ENCODE results near the gene KIF12. TPM values are rescaled to one million over a fixed set of nuclear protein-coding genes. Genes with fewer than 3 reads are reported as not detected.
A peak's percentile ranks its signal among the peaks of the same experiment; 100 is the strongest.

The KIF12 gene
- total and polyA plus RNA-seq, 2 of the 13 experiments (the other 11 are each of a cell fraction or from before 2014, with no cell fraction given), result 1.8 to 12.5 TPM

DNA sequence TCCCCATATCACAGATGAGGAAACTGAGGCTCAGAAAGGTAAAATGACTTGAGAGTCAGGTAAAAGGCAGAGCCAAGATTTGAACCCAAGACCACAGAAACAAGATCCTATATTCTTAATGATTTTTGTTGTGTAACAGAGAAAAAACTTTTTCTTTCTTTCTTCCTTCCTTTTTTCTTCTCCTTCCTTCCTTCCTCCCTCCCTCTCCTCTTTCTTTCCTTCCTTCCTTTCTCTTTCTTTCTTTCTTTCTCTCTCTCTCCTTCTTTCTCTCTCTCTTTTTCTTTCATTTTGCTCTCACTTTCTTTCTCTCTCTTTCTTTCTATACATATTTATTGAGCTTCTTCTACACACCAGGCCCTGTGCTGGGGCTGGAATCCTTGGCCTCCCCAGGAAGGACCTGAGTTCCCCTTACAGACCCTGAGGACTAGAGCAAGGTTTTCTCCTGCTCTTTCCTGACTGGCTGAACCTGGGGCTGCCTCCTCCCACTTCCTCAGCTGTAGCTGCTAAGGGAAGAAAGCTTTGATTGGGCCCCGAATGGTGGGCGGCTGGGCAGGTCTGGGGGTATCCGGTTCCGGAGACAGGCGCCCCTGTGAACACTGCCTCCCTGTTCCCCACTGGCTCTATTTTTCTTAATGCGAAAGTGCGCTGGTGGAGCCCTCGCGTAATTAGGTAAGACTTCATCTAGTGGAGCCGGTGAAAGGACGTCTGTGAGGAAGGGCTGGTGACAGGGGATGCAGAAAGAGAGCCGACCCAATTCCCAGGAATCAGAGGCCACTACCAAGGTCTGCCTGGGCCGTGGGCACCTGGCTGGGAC lies 27.4 kb upstream of the KIF12 start:
- H3K27me3 ChIP-seq (ENCODE audit: control insufficient read depth in 1 of 2, insufficient read depth in 2 of 2, low read length in 2 of 2), result no peaks in the 10 kb centered on the region

More for the DNA sequence above, 27.4 kb upstream of the KIF12 start:
- H3K36me3 ChIP-seq (replicated peaks in 1 of 2; ENCODE audit: control insufficient read depth in 1 of 2, insufficient read depth in 2 of 2, low read length in 2 of 2), result no peaks in the 10 kb centered on the region
- intact Hi-C loops (cut with micrococcal nuclease; ENCODE audit: unreplicated experiment), result no loop called here
- H3K9me3 ChIP-seq (ENCODE audit: low read length), result peaks cover 8% of the 10 kb centered on the region; the same call in 1 of the 2 replicates
- TF ChIP-seq FOXO1 (CRISPR knock-in tag; IDR thresholded peaks at IDR 0.05) (no peak), GTF2F1 (IDR thresholded peaks at IDR 0.05; ENCODE audit: low read length) (no peak)
- TF ChIP-seq, protein P1, sequence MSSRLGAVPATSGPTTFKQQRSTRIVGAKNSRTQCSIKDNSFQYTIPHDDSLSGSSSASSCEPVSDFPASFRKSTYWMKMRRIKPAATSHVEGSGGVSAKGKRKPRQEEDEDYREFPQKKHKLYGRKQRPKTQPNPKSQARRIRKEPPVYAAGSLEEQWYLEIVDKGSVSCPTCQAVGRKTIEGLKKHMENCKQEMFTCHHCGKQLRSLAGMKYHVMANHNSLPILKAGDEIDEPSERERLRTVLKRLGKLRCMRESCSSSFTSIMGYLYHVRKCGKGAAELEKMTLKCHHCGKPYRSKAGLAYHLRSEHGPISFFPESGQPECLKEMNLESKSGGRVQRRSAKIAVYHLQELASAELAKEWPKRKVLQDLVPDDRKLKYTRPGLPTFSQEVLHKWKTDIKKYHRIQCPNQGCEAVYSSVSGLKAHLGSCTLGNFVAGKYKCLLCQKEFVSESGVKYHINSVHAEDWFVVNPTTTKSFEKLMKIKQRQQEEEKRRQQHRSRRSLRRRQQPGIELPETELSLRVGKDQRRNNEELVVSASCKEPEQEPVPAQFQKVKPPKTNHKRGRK (CRISPR knock-in tag; IDR thresholded peaks at IDR 0.05), result peak; percentile 61; the same call in 1 of the 2 replicates
- TF ChIP-seq, protein P2, sequence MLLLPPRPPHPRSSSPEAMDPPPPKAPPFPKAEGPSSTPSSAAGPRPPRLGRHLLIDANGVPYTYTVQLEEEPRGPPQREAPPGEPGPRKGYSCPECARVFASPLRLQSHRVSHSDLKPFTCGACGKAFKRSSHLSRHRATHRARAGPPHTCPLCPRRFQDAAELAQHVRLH (CRISPR knock-in tag; IDR thresholded peaks at IDR 0.05; ENCODE audit: borderline replicate concordance, low read depth), result no peak
- TF ChIP-seq, protein P3, sequence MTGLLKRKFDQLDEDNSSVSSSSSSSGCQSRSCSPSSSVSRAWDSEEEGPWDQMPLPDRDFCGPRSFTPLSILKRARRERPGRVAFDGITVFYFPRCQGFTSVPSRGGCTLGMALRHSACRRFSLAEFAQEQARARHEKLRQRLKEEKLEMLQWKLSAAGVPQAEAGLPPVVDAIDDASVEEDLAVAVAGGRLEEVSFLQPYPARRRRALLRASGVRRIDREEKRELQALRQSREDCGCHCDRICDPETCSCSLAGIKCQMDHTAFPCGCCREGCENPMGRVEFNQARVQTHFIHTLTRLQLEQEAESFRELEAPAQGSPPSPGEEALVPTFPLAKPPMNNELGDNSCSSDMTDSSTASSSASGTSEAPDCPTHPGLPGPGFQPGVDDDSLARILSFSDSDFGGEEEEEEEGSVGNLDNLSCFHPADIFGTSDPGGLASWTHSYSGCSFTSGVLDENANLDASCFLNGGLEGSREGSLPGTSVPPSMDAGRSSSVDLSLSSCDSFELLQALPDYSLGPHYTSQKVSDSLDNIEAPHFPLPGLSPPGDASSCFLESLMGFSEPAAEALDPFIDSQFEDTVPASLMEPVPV (CRISPR knock-in tag; IDR thresholded peaks at IDR 0.05), result no peak
- no peaks in the 10 kb centered on the region for H3K79me2 ChIP-seq (ENCODE audit: insufficient read depth, low read length)
- H2AFZ ChIP-seq (ENCODE audit: low read length), result no peak overlapping the region
- H4K20me1 ChIP-seq (ENCODE audit: insufficient read depth, low read length), result no peaks in the 10 kb centered on the region
- in situ Hi-C loops (cut with HindIII; ENCODE audit: extremely low pct_ligation_motif_present, low pct_unique_long_range_greater_than_20kb), result no loop called here
- POLR2A ChIA-PET, result interaction anchor here (1.2 to 1.6 kb wide), 2 partner anchors 8 to 48 kb away, joined by 3 to 4 read pairs; no protein-coding TSS in a partner anchor
- DNase-seq (ENCODE audit: low spot score), result no peak
- no TSS peak for BruUV-seq (replicated peaks)
- no peak overlapping the region for H3K27ac ChIP-seq (ENCODE audit: extremely low read length, insufficient read depth, low read length)
- H3K4me3 ChIP-seq (replicated peaks in 1 of 3; ENCODE audit: insufficient read depth in 1 of 3, low read depth in 2 of 3, low read length in 3 of 3), result no peak overlapping the region
- H3K4me2 ChIP-seq (ENCODE audit: low read depth, low read length), result no peak overlapping the region
- FAIRE-seq, result no peak
- CTCF ChIA-PET (ENCODE audit: low intra/inter-chr PET ratio, low total read pairs), result no interaction called here
- H3K4me1 ChIP-seq (ENCODE audit: insufficient read depth, low read length), result peaks cover 63% of the 10 kb centered on the region
- H3K9ac ChIP-seq (ENCODE audit: insufficient read depth, low read depth, low read length), result no peak overlapping the region
- no peak for ATAC-seq
- 93% methylated on average over 13 of the region's 13 CpGs for WGBS (ENCODE audit: low lambda C conversion rate)
